ENCODE results near the gene SUSD3. TPM values are rescaled to one million over a fixed set of nuclear protein-coding genes. Genes with fewer than 3 reads are reported as not detected.
A peak's percentile ranks its signal among the peaks of the same experiment; 100 is the strongest.

SUSD3 gene
- total and polyA plus RNA-seq, 2 of the 4 experiments (the other 2 are of a cell fraction) = 0.54 to 1.5 TPM

- H2BK20ac ChIP-seq (ENCODE audit: low read depth, low read length) = no peak overlapping the region
- H2BK120ac ChIP-seq (ENCODE audit: low read depth, low read length) = peak overlapping the region; percentile 74; the same call in 1 of the 2 replicates
- ChIA-PET CTCF (interaction anchor here (0.5 to 0.9 kb wide), 3 partner anchors 25 to 1358 kb away, joined by 3 to 5 read pairs (median 3); no protein-coding TSS in a partner anchor), POLR2A (ENCODE audit: unreplicated experiment) (interaction anchor here (0.6 kb wide), 1 partner anchor 433 kb away, joined by 4 read pairs; no protein-coding TSS in a partner anchor)
- peak overlapping the region; percentile 84 for H3K4ac ChIP-seq (ENCODE audit: low read depth, low read length)
- no peaks in the 10 kb centered on the region for H3K27me3 ChIP-seq (ENCODE audit: control insufficient read depth, insufficient read depth, low read length)
- H2AK9ac ChIP-seq (replicated peaks; ENCODE audit: low read depth, low read length, poor library complexity) = peak overlapping the region; percentile 75
- H4K5ac ChIP-seq (ENCODE audit: low read depth, low read length) = no peak overlapping the region
- no peak overlapping the region for H3K23ac ChIP-seq (ENCODE audit: low read depth, low read length)
- peak overlapping the region in 1 of 2 experiments; percentile 24; a peak in 1 of 4 replicates for H4K8ac ChIP-seq (ENCODE audit: low read depth in 2 of 2, low read length in 2 of 2)
- WGBS, 2 experiments (ENCODE audit: extremely low coverage in 2 of 2, insufficient read length in 1 of 2) = 0% methylated on average over 11 of the region's 34 CpGs; no CpG with 5 or more reads in 1 of the 2 experiments
- no peak for DNase-seq
- H2BK15ac ChIP-seq (ENCODE audit: low read depth, low read length) = no peak overlapping the region
- intact Hi-C loops (cut with micrococcal nuclease) = loop anchor here (10.0 kb wide), 1 partner anchor 321 kb away; the partner anchor contains the start of genes FAM120A and FAM120AOS
- peaks cover 30% of the 10 kb centered on the region for H3K4me1 ChIP-seq (ENCODE audit: control insufficient read depth, insufficient read depth, low read length)
- peaks cover 18 to 42% of the 10 kb centered on the region in 2 experiments for H3K79me1 ChIP-seq (ENCODE audit: low read depth in 1 of 2, low read length in 2 of 2)
- peak overlapping the region; percentile 84 for H3K27ac ChIP-seq (ENCODE audit: insufficient read depth, low read length)
- H2BK5ac ChIP-seq (ENCODE audit: low read depth, low read length, poor library complexity, severe bottlenecking) = peak overlapping the region; percentile 67
- TF ChIP-seq MAFK (IDR thresholded peaks at IDR 0.05; ENCODE audit: low read depth, low read length) = no peak
- TF ChIP-seq MAZ (IDR thresholded peaks at IDR 0.05; ENCODE audit: borderline replicate concordance, low read depth, low read length) = peak; percentile 39
- TF ChIP-seq MXI1 (IDR thresholded peaks at IDR 0.05; ENCODE audit: borderline replicate concordance, low read depth, low read length) = no peak; the same call in 1 of the 2 replicates
- peak; percentile 56; the same call in 1 of the 2 replicates for TF ChIP-seq BHLHE40 (IDR thresholded peaks at IDR 0.05; ENCODE audit: low read depth, low read length)
- TF ChIP-seq USF2 (IDR thresholded peaks at IDR 0.05; ENCODE audit: low read depth, low read length) = no peak
- TF ChIP-seq POLR2A (IDR thresholded peaks at IDR 0.05; ENCODE audit: low read depth, low read length) = peak; percentile 90
- H3K36me3 ChIP-seq (ENCODE audit: control insufficient read depth, insufficient read depth, low read length) = no peaks in the 10 kb centered on the region
- H4K20me1 ChIP-seq (ENCODE audit: insufficient read depth, low read length) = 0 out of 2 replicates have a peak, but pooled peaks cover 5% of the 10 kb centered on the region
- H3K4me2 ChIP-seq (ENCODE audit: low read depth, low read length) = peak overlapping the region; percentile 84
- no peak overlapping the region for H3K56ac ChIP-seq (ENCODE audit: extremely low read depth, insufficient read depth, low read length)
- dilution Hi-C loops (cut with HindIII; ENCODE audit: low sequenced_read_pairs, unreplicated experiment) = no loop called here
- H3K4me3 ChIP-seq (ENCODE audit: insufficient read depth, low read depth, low read length) = peak overlapping the region; percentile 82
- H3K9me1 ChIP-seq (ENCODE audit: insufficient read depth, low read length) = peaks cover 10% of the 10 kb centered on the region; the same call in 1 of the 2 replicates
- peak overlapping the region; percentile 96 for H2AFZ ChIP-seq (replicated peaks; ENCODE audit: low read length, poor library complexity)
- H3K18ac ChIP-seq (ENCODE audit: low read depth, low read length) = no peak overlapping the region; the same call in 1 of the 2 replicates
- in situ Hi-C loops (cut with MboI; ENCODE audit: low sequenced_read_pairs) = no loop called here
- peak; percentile 63 for ATAC-seq (ENCODE audit: low read depth)
- BruUV-seq (replicated peaks) = no TSS peak
- H3K9ac ChIP-seq (ENCODE audit: low read depth, low read length) = peak overlapping the region; percentile 81
- H3K14ac ChIP-seq (replicated peaks; ENCODE audit: low read depth, low read length) = peak overlapping the region; percentile 55; the same call in 1 of the 2 replicates
- 0 out of 2 replicates have a peak, but pooled peaks cover 2% of the 10 kb centered on the region for H3K9me3 ChIP-seq (ENCODE audit: control insufficient read depth, insufficient read depth, low read length)
- H2AK5ac ChIP-seq (ENCODE audit: low read depth, low read length) = peak overlapping the region; percentile 56; the same call in 1 of the 2 replicates
- peak overlapping the region; percentile 36; the same call in 1 of the 2 replicates for H4K91ac ChIP-seq (ENCODE audit: insufficient read depth, low read depth, low read length)
Measured at GRCh38 chr9:93133681-93134014, 75.1 kb downstream of the SUSD3 start.
